GM21737 (cell line): ENCODE results near the gene TTLL11.
"Not testable (repeated sequence)": the region's sequence is repeated elsewhere in the genome, so short reads cannot be mapped to it uniquely, and the experiment has no call there.

Experiments used
- ATAC-seq: cut with Tn5 transposase; IDR thresholded peaks from one replicate; pipeline ENCODE4 v1.9.1; 2021; ENCODE audit warnings: mild to moderate bottlenecking, moderate library complexity; ENCODE audit not compliant: unreplicated experiment

Gene TTLL11

GRCh38 chr9:122085260-122085659 is 7.8 kb downstream of the TTLL11 start:
- ATAC-seq, result no peak

DNA sequence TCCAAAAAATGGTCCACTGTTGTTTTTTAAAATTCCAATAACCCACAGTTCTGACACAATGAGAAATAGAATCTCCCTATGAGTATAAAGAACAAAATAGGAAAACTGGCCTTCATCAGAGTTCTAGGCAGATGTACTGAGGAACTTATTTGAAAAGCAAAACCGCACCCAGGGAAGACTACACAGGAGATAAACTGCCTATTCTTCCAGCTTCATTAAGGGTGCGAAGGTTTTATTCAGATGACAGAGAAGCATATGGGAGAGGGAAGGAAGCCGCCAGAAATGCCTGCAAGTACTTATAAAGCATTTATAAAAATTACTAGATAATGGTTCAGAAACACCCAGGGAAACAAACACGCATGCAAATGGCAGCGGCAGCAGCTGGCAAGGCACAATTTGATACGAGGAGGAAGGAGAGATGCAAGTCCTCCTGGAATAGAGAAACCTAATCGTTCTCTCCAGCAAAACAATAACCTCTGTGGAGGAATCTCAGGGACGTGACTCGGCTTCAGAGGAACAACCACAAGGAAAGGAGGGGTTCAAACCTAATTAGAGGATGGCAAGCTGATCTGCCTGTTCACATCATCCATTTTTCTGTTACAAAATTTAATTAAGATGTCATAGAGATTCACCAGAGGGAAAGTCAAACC is 9.0 kb downstream of the TTLL11 start:
- no peak for ATAC-seq

DNA sequence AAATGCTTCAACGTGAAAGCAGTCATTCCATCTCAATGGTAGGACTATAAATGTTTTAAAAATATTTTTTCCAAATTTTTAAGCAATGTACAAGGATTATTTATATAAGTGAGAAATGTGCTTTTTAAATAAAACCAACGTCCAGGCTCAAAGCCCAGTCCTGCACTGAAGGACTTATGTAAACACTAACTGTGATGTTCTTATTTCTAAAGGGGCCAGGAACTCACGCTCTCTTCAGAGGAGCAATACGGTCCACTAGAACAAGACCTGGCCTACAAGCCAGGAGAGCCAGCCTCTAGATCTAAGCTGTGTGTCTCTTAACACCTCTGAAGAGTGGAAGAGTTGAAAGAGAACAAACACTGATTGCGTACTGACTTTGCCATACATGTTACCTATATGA is 12.1 kb downstream of the TTLL11 start:
- ATAC-seq, result no peak

GRCh38 chr9:122078557-122078956 is 14.6 kb downstream of the TTLL11 start:
- no peak for ATAC-seq

DNA sequence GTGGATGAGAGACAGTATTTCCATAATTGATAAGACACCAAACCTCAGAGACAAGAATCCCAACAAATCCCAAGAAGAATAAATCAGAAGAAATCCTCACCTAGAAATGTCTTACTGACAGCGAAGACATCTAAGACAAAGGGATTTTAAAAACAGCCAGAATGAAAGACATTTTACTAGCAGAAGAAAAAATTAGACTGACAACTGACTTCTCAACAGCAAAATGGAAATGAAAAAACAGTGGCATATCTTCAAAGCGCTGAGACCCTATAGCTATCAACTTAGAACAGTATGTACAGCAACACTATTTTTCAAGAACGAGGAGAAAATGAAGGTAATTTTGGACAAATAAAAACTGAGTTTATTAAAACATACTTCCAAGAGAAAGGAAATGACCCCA is 16.3 kb downstream of the TTLL11 start:
- ATAC-seq, result no peak

GRCh38 chr9:122076117-122076516 is 17.0 kb downstream of the TTLL11 start:
- no peak for ATAC-seq

DNA sequence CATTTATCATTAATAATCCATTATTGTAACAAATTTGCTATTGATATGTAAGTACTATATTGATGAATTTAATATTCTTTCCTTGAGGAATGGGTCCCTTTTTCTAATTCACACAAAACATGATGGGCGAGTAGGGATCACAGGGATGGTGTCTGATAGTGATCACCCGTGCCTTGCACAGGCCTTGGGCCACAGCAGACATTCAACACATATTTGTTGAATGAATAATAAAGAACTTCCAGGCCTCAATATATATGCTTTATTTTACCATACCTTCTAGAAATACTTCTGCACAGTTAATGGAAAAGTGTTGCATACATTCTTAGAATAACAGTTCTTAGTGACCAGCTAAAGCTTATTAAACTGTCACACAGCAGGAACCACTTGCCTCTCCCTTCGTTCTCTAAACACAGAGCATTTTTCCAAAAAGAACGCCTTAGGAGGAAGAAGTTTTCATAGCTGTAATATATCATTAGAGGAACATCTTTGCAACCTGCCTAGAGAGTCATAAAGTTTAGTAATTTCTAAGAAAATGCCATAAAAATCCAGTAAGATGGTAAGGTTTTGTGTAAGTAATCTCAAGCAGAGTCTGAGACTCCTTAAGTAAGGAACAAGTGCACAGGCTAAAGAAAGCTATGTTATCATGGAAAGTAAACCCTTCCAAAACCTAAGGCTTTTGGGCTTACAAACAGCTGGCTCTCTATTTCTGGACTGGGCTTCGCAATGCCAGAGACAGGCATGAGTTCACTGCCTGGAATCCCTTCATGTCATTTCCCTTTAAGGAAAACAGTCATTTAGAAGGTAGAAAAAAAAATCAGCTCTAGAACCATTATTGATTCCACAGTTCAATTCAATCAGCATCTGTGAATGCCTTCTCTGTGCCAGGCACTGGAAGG is 17.7 kb downstream of the TTLL11 start:
- ATAC-seq, result no peak

GRCh38 chr9:122071715-122072114 is 21.4 kb downstream of the TTLL11 start:
- ATAC-seq, result no peak

DNA sequence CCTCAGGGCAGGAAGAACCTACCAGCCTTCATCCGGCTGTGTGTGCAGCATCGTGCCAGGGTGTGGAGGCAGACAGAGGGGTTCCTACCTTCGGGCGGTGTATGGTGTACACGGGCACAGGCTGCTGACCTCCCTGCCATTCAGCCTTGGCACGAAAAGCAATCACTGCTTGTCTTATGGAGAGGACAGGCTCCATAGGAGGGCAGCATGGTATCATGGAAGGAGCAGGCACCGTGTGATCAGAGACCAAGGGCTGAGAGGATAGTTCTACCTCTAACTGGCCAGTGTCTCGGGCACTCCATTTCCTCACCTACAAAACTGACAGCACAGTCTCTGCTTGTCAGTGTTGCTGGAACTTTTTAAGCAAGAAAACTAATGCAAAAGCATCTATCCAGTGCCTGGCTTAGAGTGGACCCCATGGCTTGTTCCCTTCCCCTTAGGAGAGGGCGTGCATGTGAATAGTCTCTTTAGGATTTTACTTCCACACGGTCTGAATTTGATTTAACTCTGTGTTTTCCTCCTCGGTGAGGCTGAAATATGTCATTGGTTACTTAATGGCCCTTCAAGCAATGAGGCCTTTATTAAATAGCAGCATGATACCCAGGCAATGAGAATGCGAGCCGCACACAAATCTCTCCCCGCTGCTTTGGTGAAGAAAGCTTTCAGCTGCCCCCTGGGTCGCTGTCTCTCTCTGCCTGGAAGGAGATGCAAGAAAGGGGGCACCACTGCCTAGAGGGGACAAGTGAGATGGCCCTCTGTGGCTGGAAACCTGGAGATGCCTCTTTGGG is 22.2 kb downstream of the TTLL11 start:
- ATAC-seq, result no peak

GRCh38 chr9:122066680-122067079 is 26.4 kb downstream of the TTLL11 start:
- ATAC-seq, result not testable (repeated sequence)

- no peak for ATAC-seq
Observed at GRCh38 chr9:122065923-122066629, 27.0 kb downstream of the TTLL11 start.

- ATAC-seq, result no peak
Observed at GRCh38 chr9:122060481-122060880, 32.6 kb downstream of the TTLL11 start.

GRCh38 chr9:122059955-122060324 is 33.2 kb downstream of the TTLL11 start:
- no peak for ATAC-seq

DNA sequence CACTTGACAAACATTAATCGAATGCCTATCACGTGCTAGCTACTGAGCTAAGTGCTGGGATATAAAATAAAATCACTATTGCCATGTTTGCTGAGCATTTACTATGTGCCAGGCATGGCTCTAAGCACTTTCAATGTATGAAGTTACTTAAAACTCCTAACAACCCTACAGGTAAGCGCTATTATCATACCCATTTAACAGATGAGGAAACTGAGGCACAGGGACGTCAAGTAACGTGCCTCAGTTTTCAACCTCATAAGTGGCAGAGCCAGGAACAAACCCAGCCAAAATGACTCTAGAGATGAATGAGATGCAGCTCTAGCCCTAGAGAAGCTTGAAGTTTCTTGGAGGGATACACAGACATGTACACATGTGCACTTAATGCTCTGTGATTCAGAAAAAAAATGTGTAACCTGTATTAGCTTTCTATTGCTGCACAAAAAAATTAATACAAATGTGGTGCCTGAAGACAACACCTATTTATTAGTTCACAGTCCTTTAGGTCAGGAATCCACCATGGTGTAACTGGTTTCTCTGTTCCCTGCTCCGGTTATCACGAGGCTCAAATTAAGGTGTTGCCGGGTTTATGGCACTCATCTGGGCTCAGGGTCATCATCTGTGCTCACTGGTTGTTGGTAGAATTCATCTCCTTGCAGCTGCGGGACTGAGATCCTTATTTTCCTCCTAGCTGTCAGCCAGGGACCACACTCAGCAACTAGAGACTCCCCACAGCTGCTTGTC is 33.7 kb downstream of the TTLL11 start:
- ATAC-seq, result no peak

- ATAC-seq, result no peak
Observed at GRCh38 chr9:122058709-122059108, 34.4 kb downstream of the TTLL11 start.

DNA sequence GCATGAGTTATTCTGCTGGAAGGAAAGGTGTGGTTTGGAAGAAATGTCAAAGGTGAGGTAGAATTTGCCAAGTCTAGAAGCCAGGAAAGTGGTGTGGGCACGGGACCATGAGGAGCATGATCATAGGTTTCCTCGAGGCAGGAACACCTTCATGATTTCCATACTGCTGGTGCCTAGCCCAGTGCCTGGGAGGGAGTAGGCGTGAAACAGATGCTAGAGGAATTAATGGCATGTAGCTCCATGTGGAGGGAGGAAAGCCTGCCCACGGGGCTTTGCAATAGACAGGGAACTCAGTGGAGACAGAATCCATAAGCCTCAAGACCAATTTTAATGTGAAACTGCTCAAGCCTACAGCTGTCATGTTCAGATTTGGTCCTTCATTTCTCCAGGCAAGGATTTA is 35.1 kb downstream of the TTLL11 start:
- ATAC-seq, result no peak

GRCh38 chr9:122057211-122057610 is 35.9 kb downstream of the TTLL11 start:
- ATAC-seq, result no peak

DNA sequence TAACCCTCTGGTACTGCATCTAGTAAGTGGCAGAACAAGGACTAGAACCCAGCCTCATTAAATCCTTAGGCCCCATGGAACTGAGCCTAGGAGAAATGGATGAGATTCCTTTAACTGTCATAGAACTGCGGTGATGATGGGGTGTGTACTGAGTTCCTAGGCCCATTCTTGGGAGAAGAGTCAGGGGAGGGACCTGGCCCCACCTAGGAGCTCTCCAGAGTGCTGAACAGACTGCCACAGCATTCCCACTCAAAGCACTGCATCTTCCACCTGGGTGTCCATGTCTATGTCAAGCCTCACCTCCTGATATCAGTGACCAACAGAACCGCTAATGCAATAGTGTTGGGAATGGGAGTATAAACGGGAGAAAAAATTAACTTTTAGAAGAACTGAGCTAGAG is 36.6 kb downstream of the TTLL11 start:
- ATAC-seq, result no peak

- ATAC-seq, result no peak
Observed at GRCh38 chr9:122055701-122056100, 37.4 kb downstream of the TTLL11 start.
